Measurements from ENCODE around the gene XKR7. TPM values are rescaled to one million over a fixed set of nuclear protein-coding genes. Genes with fewer than 3 reads are reported as not detected.

The XKR7 gene
- total RNA-seq (2022; extraction: Qiagen RNA extraction): 0.01 TPM in 2 of 5 replicates, not detected in the others

GRCh38 chr20:31967830-31968249 is at the start of gene XKR7:
Gene XKR7, plus strand, starts transcription at chr20:31968151. Its CDS starts 25 bp downstream, at chr20:31968176.

GRCh38 chr20:31951530-31952453 is 16.2 kb upstream of the XKR7 start, which contains the start of gene PDRG1:
Gene PDRG1, minus strand, starts transcription at chr20:31952046. Its CDS starts 85 bp downstream, at chr20:31951961.

GRCh38 chr20:32010101-32010500 is 42.1 kb downstream of the XKR7 start, which contains the start of gene CCM2L:
Gene CCM2L, plus strand, starts transcription at chr20:32010438. Its CDS starts 17 bp downstream, at chr20:32010455.

GRCh38 chr20:32052090-32052777 is 84.3 kb downstream of the XKR7 start, which contains the start of gene HCK:
Gene HCK, plus strand, starts transcription at chr20:32052242.

Other genes starting within 250 kb of the XKR7 start
- 303 to 331 TPM (median 315 TPM) in 5 replicates for gene BCL2L1, start 245.3 kb upstream of the XKR7 start, total RNA-seq (2022; extraction: Qiagen RNA extraction)
- 106 to 121 TPM (median 111 TPM) in 5 replicates for gene TPX2, start 228.9 kb upstream of the XKR7 start, total RNA-seq (2022; extraction: Qiagen RNA extraction)
- 0.27 to 0.78 TPM (median 0.46 TPM) in 5 replicates for gene MYLK2, start 148.8 kb upstream of the XKR7 start, total RNA-seq (2022; extraction: Qiagen RNA extraction)
- gene FOXS1, start 122.5 kb upstream of the XKR7 start, total RNA-seq (2022; extraction: Qiagen RNA extraction): 0.13 to 0.44 TPM (median 0.34 TPM) in 5 replicates
- gene DUSP15, start 97.6 kb upstream of the XKR7 start, total RNA-seq (2022; extraction: Qiagen RNA extraction): 0.49 to 0.98 TPM (median 0.66 TPM) in 5 replicates
- gene TTLL9, start 97.5 kb upstream of the XKR7 start, total RNA-seq (2022; extraction: Qiagen RNA extraction): 0.05 to 0.07 TPM in 2 of 5 replicates, not detected in the others
- 23.8 to 27.1 TPM (median 25.6 TPM) in 5 replicates for gene PDRG1, start 16.1 kb upstream of the XKR7 start, total RNA-seq (2022; extraction: Qiagen RNA extraction)
- 0.22 to 0.42 TPM (median 0.35 TPM) in 5 replicates for gene CCM2L, start 42.3 kb downstream of the XKR7 start, total RNA-seq (2022; extraction: Qiagen RNA extraction)
- gene HCK, start 84.1 kb downstream of the XKR7 start, total RNA-seq (2022; extraction: Qiagen RNA extraction): 0.06 to 0.16 TPM (median 0.12 TPM) in 5 replicates
- 30.5 to 41.7 TPM (median 40.4 TPM) in 5 replicates for gene TM9SF4, start 141.6 kb downstream of the XKR7 start, total RNA-seq (2022; extraction: Qiagen RNA extraction)
- 17.2 to 22.5 TPM (median 19.9 TPM) in 5 replicates for gene PLAGL2, start 239.6 kb downstream of the XKR7 start, total RNA-seq (2022; extraction: Qiagen RNA extraction)
- gene POFUT1, start 239.7 kb downstream of the XKR7 start, total RNA-seq (2022; extraction: Qiagen RNA extraction): 36.8 to 49.2 TPM (median 47.0 TPM) in 5 replicates

All from A549 treated with dexamethasone at 1 μM for 4 hours (cell line).